ENCODE results near the gene ESYT2.

GRCh38 chr7:158751751-158752150, 77.6 kb downstream of the ESYT2 start:
- TF ChIP-seq CTCF (tag by site-specific recombination; IDR thresholded peaks at IDR 0.05) (no peak), ATF2 (tag by site-specific recombination; IDR thresholded peaks at IDR 0.05; ENCODE audit: low read depth) (no peak), PRDM4 (tag by site-specific recombination; IDR thresholded peaks at IDR 0.05) (no peak), ZNF394 (tag by site-specific recombination; IDR thresholded peaks at IDR 0.05; ENCODE audit: borderline replicate concordance) (no peak), REST (tag by site-specific recombination; IDR thresholded peaks at IDR 0.05) (no peak), ZNF571 (tag by site-specific recombination; IDR thresholded peaks at IDR 0.05) (no peak), ZNF354C (tag by site-specific recombination; IDR thresholded peaks at IDR 0.05; ENCODE audit: borderline replicate concordance, low read depth) (no peak), RBAK (tag by site-specific recombination; IDR thresholded peaks at IDR 0.05) (no peak), YY2 (tag by site-specific recombination; IDR thresholded peaks at IDR 0.05) (no peak), ZNF23 (tag by site-specific recombination; IDR thresholded peaks at IDR 0.05; ENCODE audit: borderline replicate concordance) (no peak), SP2 (tag by site-specific recombination; IDR thresholded peaks at IDR 0.05) (no peak)
